H9 (cell line): ENCODE data around the gene COX11. TPM values are rescaled to one million over a fixed set of nuclear protein-coding genes. Genes with fewer than 3 reads are reported as not detected.

ENCODE experiments used
- DNase-seq: peaks from one replicate; pipeline ENCODE4 v3.0.0-alpha.2; 2017
- H2AFZ ChIP-seq: one replicate; pipeline ENCODE4 v1.6.1; 2013; ENCODE audit warnings: mild to moderate bottlenecking, low read length, control low read depth, moderate library complexity
- H2AK5ac ChIP-seq: 2 replicates; pipeline ENCODE4 v1.6.1; 2013; ENCODE audit warnings: low read length, control low read depth, mixed read lengths; ENCODE audit not compliant: insufficient read length
- H2BK120ac ChIP-seq: one replicate; pipeline ENCODE4 v1.6.1; 2013; ENCODE audit warnings: low read depth, mild to moderate bottlenecking, low read length, control low read depth, inconsistent platforms; ENCODE audit not compliant: poor library complexity, severe bottlenecking
- H2BK12ac ChIP-seq: 2 replicates; pipeline ENCODE4 v1.6.1; 2013; ENCODE audit warnings: low read length, control low read depth, mixed read lengths, low read depth; ENCODE audit not compliant: insufficient read length
- H2BK15ac ChIP-seq: 2 replicates; pipeline ENCODE4 v1.6.1; 2013; ENCODE audit warnings: low read depth, low read length, control low read depth
- H2BK20ac ChIP-seq: one replicate; pipeline ENCODE4 v1.6.1; 2013; ENCODE audit warnings: low read depth, mild to moderate bottlenecking, low read length, control low read depth, inconsistent platforms; ENCODE audit not compliant: poor library complexity, severe bottlenecking
- H2BK5ac ChIP-seq: 2 replicates; pipeline ENCODE4 v1.6.1; 2013; ENCODE audit warnings: low read length, control low read depth, mixed read lengths; ENCODE audit not compliant: insufficient read length
- H3K14ac ChIP-seq: 2 replicates; pipeline ENCODE4 v1.6.1; 2013; ENCODE audit warnings: low read length, control low read depth; ENCODE audit not compliant: insufficient read depth
- H3K18ac ChIP-seq: 2 replicates; pipeline ENCODE4 v1.6.1; 2013; ENCODE audit warnings: low read depth, mild to moderate bottlenecking, mixed read lengths, low read length, control low read depth; ENCODE audit not compliant: insufficient read length
- H3K23ac ChIP-seq: 2 replicates; pipeline ENCODE4 v1.6.1; 2013; ENCODE audit warnings: low read length, control low read depth, mixed read lengths, low read depth; ENCODE audit not compliant: insufficient read length
- H3K23me2 ChIP-seq: 2 replicates; pipeline ENCODE4 v1.6.1; 2013; ENCODE audit warnings: low read depth, mild to moderate bottlenecking, mixed read lengths, low read length, control low read depth; ENCODE audit not compliant: insufficient read length, poor library complexity, severe bottlenecking
- H3K27ac ChIP-seq: 2 replicates; pipeline ENCODE4 v1.5.1; 2013; ENCODE audit warnings: low read length, control low read depth, mixed read lengths, low read depth; ENCODE audit not compliant: insufficient read length
- H3K27me3 ChIP-seq: 2 replicates; pipeline ENCODE4 v1.6.1; 2013; ENCODE audit warnings: low read length, control low read depth, inconsistent platforms; ENCODE audit not compliant: insufficient read depth
- H3K4ac ChIP-seq: 2 replicates; pipeline ENCODE4 v1.6.1; 2013; ENCODE audit warnings: low read depth, mild to moderate bottlenecking, control low read depth, inconsistent platforms, low read length, moderate library complexity
- H3K4me1 ChIP-seq: 2 replicates; pipeline ENCODE4 v1.6.1; 2013; ENCODE audit warnings: low read length, control low read depth, inconsistent platforms; ENCODE audit not compliant: insufficient read depth
- H3K4me2 ChIP-seq: 2 replicates; pipeline ENCODE4 v1.6.1; 2013; ENCODE audit warnings: low read length, control low read depth, mixed read lengths; ENCODE audit not compliant: insufficient read length, insufficient read depth
- H3K56ac ChIP-seq: 2 replicates; pipeline ENCODE4 v1.6.1; 2013; ENCODE audit warnings: low read depth, mild to moderate bottlenecking, mixed read lengths, low read length, control low read depth; ENCODE audit not compliant: insufficient read length
- H3K79me1 ChIP-seq: 2 replicates; pipeline ENCODE4 v1.6.1; 2013; ENCODE audit warnings: low read depth, mild to moderate bottlenecking, moderate library complexity, low read length, control low read depth, inconsistent platforms; ENCODE audit not compliant: insufficient read depth, poor library complexity, severe bottlenecking
- H3K79me2 ChIP-seq: 2 replicates; pipeline ENCODE4 v1.6.1; 2013; ENCODE audit warnings: low read length, control low read depth, inconsistent platforms; ENCODE audit not compliant: insufficient read depth
- H3K9ac ChIP-seq: 2 replicates; pipeline ENCODE4 v1.6.1; 2013; ENCODE audit warnings: low read length, control low read depth, mixed read lengths; ENCODE audit not compliant: insufficient read length; ENCODE audit errors: extremely low read depth
- H3K9me3 ChIP-seq: one replicate; pipeline ENCODE4 v1.6.1; 2013; ENCODE audit warnings: low read depth, low read length, inconsistent platforms; ENCODE audit not compliant: control insufficient read depth
- H3T11ph ChIP-seq: one replicate; pipeline ENCODE4 v1.6.1; 2013; ENCODE audit warnings: mild to moderate bottlenecking, low read length, control low read depth, inconsistent platforms
- H4K20me1 ChIP-seq: one replicate; pipeline ENCODE4 v1.6.1; 2013; ENCODE audit not compliant: control insufficient read depth, insufficient read length, insufficient read depth
- H4K5ac ChIP-seq: 2 replicates; pipeline ENCODE4 v1.6.1; 2013; ENCODE audit warnings: low read depth, mild to moderate bottlenecking, mixed read lengths, low read length, control low read depth; ENCODE audit not compliant: insufficient read length
- H4K8ac ChIP-seq: replicated peaks from 2 replicates; pipeline ENCODE4 v1.6.1; 2013; ENCODE audit warnings: low read length, control low read depth, mixed read lengths, low read depth; ENCODE audit not compliant: insufficient read length
- H4K91ac ChIP-seq: 2 replicates; pipeline ENCODE4 v1.6.1; 2013; ENCODE audit warnings: low read depth, mild to moderate bottlenecking, moderate library complexity, mixed read lengths, low read length, control low read depth; ENCODE audit not compliant: insufficient read length
- H3K27ac Mint-ChIP-seq, 3 experiments: 2 replicates in 2 of 3; 3 replicates in 1 of 3; pipeline ENCODE4 v1.8.0; 2020 to 2021; ENCODE audit warnings: mixed read lengths in 3 of 3, mild to moderate bottlenecking in 1 of 3, moderate library complexity in 1 of 3
- H3K27me3 Mint-ChIP-seq: 2 replicates; pipeline ENCODE4 v1.8.0; 2021; ENCODE audit warnings: low read depth, mild to moderate bottlenecking, moderate library complexity, mixed read lengths
- H3K36me3 Mint-ChIP-seq, 3 experiments: 2 replicates in 2 of 3; 3 replicates in 1 of 3; pipeline ENCODE4 v1.8.0; 2020 to 2021; ENCODE audit warnings: low read depth in 3 of 3, mixed read lengths in 3 of 3; ENCODE audit not compliant: insufficient read depth in 1 of 3
- H3K4me1 Mint-ChIP-seq, 2 experiments: 2 replicates each; pipeline ENCODE4 v1.8.0; 2020; ENCODE audit warnings: mixed read lengths in 2 of 2
- H3K4me3 Mint-ChIP-seq, 2 experiments: 2 replicates in 1 of 2; 3 replicates in 1 of 2; pipeline ENCODE4 v1.8.0; 2020 to 2021; ENCODE audit warnings: mild to moderate bottlenecking in 2 of 2, mixed read lengths in 2 of 2, moderate library complexity in 1 of 2
- H3K9me3 Mint-ChIP-seq, 2 experiments: 2 replicates in 1 of 2; 3 replicates in 1 of 2; pipeline ENCODE4 v1.8.0; 2020; ENCODE audit warnings: mild to moderate bottlenecking in 2 of 2, mixed read lengths in 2 of 2, moderate library complexity in 1 of 2
- CTCF ChIP-seq: fragments of 200-600 bp; sonication (generic); conservative IDR thresholded peaks from 3 replicates; pipeline ENCODE4 v1.8.0; 2021; ENCODE audit warnings: antibody characterized with exemption, mild to moderate bottlenecking
- WGBS: extraction: QIAGEN DNeasy Blood & Tissue Kit; methylation state at CpG from one replicate; pipeline ENCODE4 v1.1.7; 2013; ENCODE audit warnings: missing lambda C conversion rate, low lambda C conversion rate, mixed read lengths; ENCODE audit not compliant: insufficient read length; ENCODE audit errors: extremely low coverage; 5-methylcytosine and 5-hydroxymethylcytosine counted together
- total RNA-seq: library from RNA; stranded (reverse); gene quantifications from 2 replicates; pipeline ENCODE4 v1.2.1, GENCODE V29; 2021

Gene COX11
- total RNA-seq, 1 experiment from 2014 or later, result 76.1 TPM

- no peaks in the 10 kb centered on the region for H3K27me3 ChIP-seq
- H2BK12ac ChIP-seq, result no peak overlapping the region
- peaks cover under 1% of the 10 kb centered on the region for H3K79me1 ChIP-seq
- H3K56ac ChIP-seq, result no peak overlapping the region
- no peaks in the 10 kb centered on the region for H3K9me3 ChIP-seq
- H2AK5ac ChIP-seq, result no peak overlapping the region
- peaks cover 1% of the 10 kb centered on the region for H3K79me2 ChIP-seq
- Mint-ChIP-seq H3K36me3 (peaks cover 54 to 70% (median 61%) of the 10 kb centered on the region in 3 experiments), H3K4me3 (no peak overlapping the region), H3K27ac (no peak overlapping the region), H3K9me3 (peaks cover 12 to 14% of the 10 kb centered on the region in 2 experiments; a peak in 4 of 5 replicates), H3K4me1 (peaks cover 26 to 29% of the 10 kb centered on the region in 2 experiments), H3K27me3 (no peaks in the 10 kb centered on the region)
- H3K23me2 ChIP-seq, result no peaks in the 10 kb centered on the region
- no peak overlapping the region for H2BK15ac ChIP-seq
- no peaks in the 10 kb centered on the region for H3K4me1 ChIP-seq
- no peak overlapping the region for H3K27ac ChIP-seq
- no peak overlapping the region for H4K8ac ChIP-seq
- H3K4ac ChIP-seq, result no peak overlapping the region
- H3K18ac ChIP-seq, result no peak overlapping the region
- H4K5ac ChIP-seq, result no peak overlapping the region
- no peak overlapping the region for H4K91ac ChIP-seq
- H2BK20ac ChIP-seq, result no peak overlapping the region
- no peak for DNase-seq
- no peak overlapping the region for H3K23ac ChIP-seq
- H3T11ph ChIP-seq, result no peak overlapping the region
- H3K9ac ChIP-seq, result no peak overlapping the region
- no peak for TF ChIP-seq CTCF
- H2BK5ac ChIP-seq, result no peak overlapping the region
- H3K4me2 ChIP-seq, result no peak overlapping the region
- no peaks in the 10 kb centered on the region for H4K20me1 ChIP-seq
- no peak overlapping the region for H2BK120ac ChIP-seq
- WGBS, result no CpG with 5 or more reads among the region's 2 CpGs
- no peak overlapping the region for H3K14ac ChIP-seq
- no peak overlapping the region for H2AFZ ChIP-seq
These were observed 51.7 kb downstream of the COX11 start for GRCh38 chr17:54916721-54917120.

Other genes with a start within 250 kb of the COX11 start
- 43.4 and 44.6 TPM in 2 replicates for gene TOM1L1, start 67.8 kb downstream of the COX11 start, total RNA-seq
- 14.8 and 16.5 TPM in 2 replicates for gene STXBP4, start 111 bp upstream of the COX11 start, total RNA-seq